K562 (cell line): ENCODE results near the gene NPC1.
"Not testable (repeated sequence)": the region's sequence is repeated elsewhere in the genome, so short reads cannot be mapped to it uniquely, and the experiment has no call there.

ENCODE experiments used
- CREB1 ChIP-seq, 2 experiments: sonication (generic) in 1 of 2; formaldehyde crosslinking in 1 of 2; IDR thresholded peaks; 2 replicates each; pipeline versions ENCODE4 v1.6.1 to v1.8.0; 2012 to 2022; ENCODE audit warnings: inconsistent platforms in 1 of 2, mild to moderate bottlenecking in 1 of 2, missing genetic modification reagents in 1 of 2, moderate library complexity in 1 of 2
- HDGF ChIP-seq: fragments of 450-650 bp; IDR thresholded peaks from 2 replicates; pipeline ENCODE4 v1.6.1; 2016
- NRF1 ChIP-seq, 2 experiments: fragments of 450-650 bp; IDR thresholded peaks in 1 of 2; conservative IDR thresholded peaks in 1 of 2; 2 replicates each; pipeline ENCODE4 v1.6.1; 2014; ENCODE audit warnings: mild to moderate bottlenecking in 2 of 2
- TBP ChIP-seq: optimal IDR thresholded peaks from 2 replicates; pipeline ENCODE3; 2011; ENCODE audit warnings: low read depth, low read length, improper control_type of control experiment
- TSHZ1 ChIP-seq: fragments of 250-450 bp; sonication (Bioruptor Pico); IDR thresholded peaks from 2 replicates; pipeline ENCODE4 v1.4.0; 2020; ENCODE audit warnings: mild to moderate bottlenecking, moderate library complexity
- ZNF3 ChIP-seq: fragments of 250-450 bp; sonication (Bioruptor Pico); IDR thresholded peaks from 2 replicates; pipeline ENCODE4 v1.5.0; 2021; ENCODE audit warnings: mild to moderate bottlenecking, moderate library complexity

GRCh38 chr18:23613091-23613475, 26.8 kb upstream of the NPC1 start:
- TF ChIP-seq TBP; TSHZ1 (CRISPR knock-in tag); NRF1 (conservative IDR thresholded peaks at IDR 0.05 in 1 of 2, IDR thresholded peaks at IDR 0.05 in 1 of 2); CREB1 (IDR thresholded peaks at IDR 0.05); CREB1 (CRISPR knock-in tag; IDR thresholded peaks at IDR 0.05); ZNF3; HDGF: not testable (repeated sequence)
